ENCODE data around the gene CNGA1. TPM values are rescaled to one million over a fixed set of nuclear protein-coding genes. Genes with fewer than 3 reads are reported as not detected.
A peak's percentile ranks its signal among the peaks of the same experiment; 100 is the strongest.

Gene CNGA1
- total and polyA plus RNA-seq, 2 donors: 0.14 to 1.1 TPM

- Histone ChIP-seq H3K4me1 (ENCODE audit: control insufficient read depth in 2 of 2, insufficient read depth in 2 of 2, low read length in 2 of 2) (no peaks in the 10 kb centered on the region), H3K36me3 (ENCODE audit: control insufficient read depth in 2 of 2, insufficient read depth in 2 of 2, low read length in 1 of 2) (no peaks in the 10 kb centered on the region), H3K27me3 (ENCODE audit: control insufficient read depth in 2 of 2, insufficient read depth in 1 of 2, low read length in 1 of 2) (no peaks in the 10 kb centered on the region), H3K4me3 (ENCODE audit: low read length in 2 of 2) (no peak overlapping the region), H3K27ac (ENCODE audit: low read depth in 1 of 2, low read length in 1 of 2) (no peak overlapping the region), H3K9me3 (ENCODE audit: control insufficient read depth in 2 of 2, insufficient read depth in 1 of 2, low read length in 1 of 2) (no peaks in the 10 kb centered on the region)
- DNase-seq (ENCODE audit: low read depth in 6 of 9, low spot score in 9 of 9): peak in 2 of 9 donors; percentile 4 to 10
- WGBS: 94% methylated on average over 1 of the region's 1 CpG
These were observed 44.3 kb downstream of the CNGA1 start for GRCh38 chr4:47972181-47972580.

GRCh38 chr4:47968847-47969246 lies 47.6 kb downstream of the CNGA1 start:
- DNase-seq (ENCODE audit: low read depth in 6 of 9, low spot score in 9 of 9): no peak
- no peak overlapping the region for H3K4me3 ChIP-seq (ENCODE audit: low read length in 2 of 2)
- H3K36me3 ChIP-seq (ENCODE audit: control insufficient read depth in 2 of 2, insufficient read depth in 2 of 2, low read length in 1 of 2): no peaks in the 10 kb centered on the region
- no peaks in the 10 kb centered on the region for H3K4me1 ChIP-seq (ENCODE audit: control insufficient read depth in 2 of 2, insufficient read depth in 2 of 2, low read length in 2 of 2)
- no peak overlapping the region for H3K27ac ChIP-seq (ENCODE audit: low read depth in 1 of 2, low read length in 1 of 2)
- H3K27me3 ChIP-seq (ENCODE audit: control insufficient read depth in 2 of 2, insufficient read depth in 1 of 2, low read length in 1 of 2): no peaks in the 10 kb centered on the region
- H3K9me3 ChIP-seq (ENCODE audit: control insufficient read depth in 2 of 2, insufficient read depth in 1 of 2, low read length in 1 of 2): no peaks in the 10 kb centered on the region

- no peak for DNase-seq (ENCODE audit: low read depth in 6 of 9, low spot score in 9 of 9)
- no peaks in the 10 kb centered on the region for H3K4me1 ChIP-seq (ENCODE audit: control insufficient read depth in 2 of 2, insufficient read depth in 2 of 2, low read length in 2 of 2)
- H3K36me3 ChIP-seq (ENCODE audit: control insufficient read depth in 2 of 2, insufficient read depth in 2 of 2, low read length in 1 of 2): no peaks in the 10 kb centered on the region
- no peaks in the 10 kb centered on the region for H3K9me3 ChIP-seq (ENCODE audit: control insufficient read depth in 2 of 2, insufficient read depth in 1 of 2, low read length in 1 of 2)
- no peak overlapping the region for H3K4me3 ChIP-seq (ENCODE audit: low read length in 2 of 2)
- no peaks in the 10 kb centered on the region for H3K27me3 ChIP-seq (ENCODE audit: control insufficient read depth in 2 of 2, insufficient read depth in 1 of 2, low read length in 1 of 2)
- H3K27ac ChIP-seq (ENCODE audit: low read depth in 1 of 2, low read length in 1 of 2): no peak overlapping the region
- WGBS: 91% methylated on average over 6 of the region's 6 CpGs
These were observed 61.8 kb downstream of the CNGA1 start for GRCh38 chr4:47954677-47955076.

GRCh38 chr4:47954245-47954644 lies 62.2 kb downstream of the CNGA1 start:
- Histone ChIP-seq H3K27me3 (ENCODE audit: control insufficient read depth in 2 of 2, insufficient read depth in 1 of 2, low read length in 1 of 2) (no peaks in the 10 kb centered on the region), H3K4me3 (ENCODE audit: low read length in 2 of 2) (no peak overlapping the region), H3K9me3 (ENCODE audit: control insufficient read depth in 2 of 2, insufficient read depth in 1 of 2, low read length in 1 of 2) (no peaks in the 10 kb centered on the region), H3K27ac (ENCODE audit: low read depth in 1 of 2, low read length in 1 of 2) (no peak overlapping the region), H3K4me1 (ENCODE audit: control insufficient read depth in 2 of 2, insufficient read depth in 2 of 2, low read length in 2 of 2) (no peaks in the 10 kb centered on the region), H3K36me3 (ENCODE audit: control insufficient read depth in 2 of 2, insufficient read depth in 2 of 2, low read length in 1 of 2) (no peaks in the 10 kb centered on the region)
- WGBS: 79% methylated on average over 10 of the region's 10 CpGs
- no peak for DNase-seq (ENCODE audit: low read depth in 6 of 9, low spot score in 9 of 9)

- no peak overlapping the region for H3K27ac ChIP-seq (ENCODE audit: low read depth in 1 of 2, low read length in 1 of 2)
- no peaks in the 10 kb centered on the region for H3K36me3 ChIP-seq (ENCODE audit: control insufficient read depth in 2 of 2, insufficient read depth in 2 of 2, low read length in 1 of 2)
- H3K9me3 ChIP-seq (ENCODE audit: control insufficient read depth in 2 of 2, insufficient read depth in 1 of 2, low read length in 1 of 2): no peaks in the 10 kb centered on the region
- H3K4me3 ChIP-seq (ENCODE audit: low read length in 2 of 2): no peak overlapping the region
- DNase-seq (ENCODE audit: low read depth in 6 of 9, low spot score in 9 of 9): no peak
- H3K27me3 ChIP-seq (ENCODE audit: control insufficient read depth in 2 of 2, insufficient read depth in 1 of 2, low read length in 1 of 2): no peaks in the 10 kb centered on the region
- WGBS: 95% methylated on average over 5 of the region's 5 CpGs
- H3K4me1 ChIP-seq (ENCODE audit: control insufficient read depth in 2 of 2, insufficient read depth in 2 of 2, low read length in 2 of 2): no peaks in the 10 kb centered on the region
These were observed 70.4 kb downstream of the CNGA1 start for GRCh38 chr4:47945930-47946726.

- DNase-seq (ENCODE audit: low read depth in 6 of 9, low spot score in 9 of 9): no peak
- Histone ChIP-seq H3K27ac (ENCODE audit: low read depth in 1 of 2, low read length in 1 of 2) (no peak overlapping the region), H3K27me3 (ENCODE audit: control insufficient read depth in 2 of 2, insufficient read depth in 1 of 2, low read length in 1 of 2) (no peaks in the 10 kb centered on the region), H3K4me1 (ENCODE audit: control insufficient read depth in 2 of 2, insufficient read depth in 2 of 2, low read length in 2 of 2) (no peaks in the 10 kb centered on the region), H3K9me3 (ENCODE audit: control insufficient read depth in 2 of 2, insufficient read depth in 1 of 2, low read length in 1 of 2) (no peaks in the 10 kb centered on the region), H3K4me3 (ENCODE audit: low read length in 2 of 2) (no peak overlapping the region), H3K36me3 (ENCODE audit: control insufficient read depth in 2 of 2, insufficient read depth in 2 of 2, low read length in 1 of 2) (no peaks in the 10 kb centered on the region)
- WGBS: 96% methylated on average over 10 of the region's 10 CpGs
These were observed 74.2 kb downstream of the CNGA1 start for GRCh38 chr4:47942081-47942819.

- H3K9me3 ChIP-seq (ENCODE audit: control insufficient read depth in 2 of 2, insufficient read depth in 1 of 2, low read length in 1 of 2): no peaks in the 10 kb centered on the region
- no peaks in the 10 kb centered on the region for H3K27me3 ChIP-seq (ENCODE audit: control insufficient read depth in 2 of 2, insufficient read depth in 1 of 2, low read length in 1 of 2)
- H3K4me3 ChIP-seq (ENCODE audit: low read length in 2 of 2): no peak overlapping the region
- DNase-seq (ENCODE audit: low read depth in 6 of 9, low spot score in 9 of 9): no peak
- no peaks in the 10 kb centered on the region for H3K4me1 ChIP-seq (ENCODE audit: control insufficient read depth in 2 of 2, insufficient read depth in 2 of 2, low read length in 2 of 2)
- 96% methylated on average over 5 of the region's 5 CpGs for WGBS
- no peaks in the 10 kb centered on the region for H3K36me3 ChIP-seq (ENCODE audit: control insufficient read depth in 2 of 2, insufficient read depth in 2 of 2, low read length in 1 of 2)
- H3K27ac ChIP-seq (ENCODE audit: low read depth in 1 of 2, low read length in 1 of 2): no peak overlapping the region
These were observed 77.0 kb downstream of the CNGA1 start for GRCh38 chr4:47939456-47939855.

- Histone ChIP-seq H3K36me3 (ENCODE audit: control insufficient read depth in 2 of 2, insufficient read depth in 2 of 2, low read length in 1 of 2) (no peaks in the 10 kb centered on the region), H3K27ac (ENCODE audit: low read depth in 1 of 2, low read length in 1 of 2) (no peak overlapping the region), H3K9me3 (ENCODE audit: control insufficient read depth in 2 of 2, insufficient read depth in 1 of 2, low read length in 1 of 2) (no peaks in the 10 kb centered on the region), H3K4me3 (ENCODE audit: low read length in 2 of 2) (no peak overlapping the region), H3K4me1 (ENCODE audit: control insufficient read depth in 2 of 2, insufficient read depth in 2 of 2, low read length in 2 of 2) (no peaks in the 10 kb centered on the region), H3K27me3 (ENCODE audit: control insufficient read depth in 2 of 2, insufficient read depth in 1 of 2, low read length in 1 of 2) (no peaks in the 10 kb centered on the region)
- DNase-seq (ENCODE audit: low read depth in 6 of 9, low spot score in 9 of 9): no peak
- 98% methylated on average over 6 of the region's 6 CpGs for WGBS
These were observed 80.1 kb downstream of the CNGA1 start for GRCh38 chr4:47936336-47936735.

- WGBS: 8% methylated on average over 4 of the region's 4 CpGs
- DNase-seq (ENCODE audit: low read depth in 6 of 9, low spot score in 9 of 9): peak in 5 of 9 donors; percentile 25 to 67 (median 43)
These were observed 82.6 kb downstream of the CNGA1 start for GRCh38 chr4:47933840-47934239.

More at GRCh38 chr4:47933840-47934239, 82.6 kb downstream of the CNGA1 start:
- H3K36me3 ChIP-seq (ENCODE audit: control insufficient read depth in 2 of 2, insufficient read depth in 2 of 2, low read length in 1 of 2): no peaks in the 10 kb centered on the region
- no peak overlapping the region for H3K4me3 ChIP-seq (ENCODE audit: low read length in 2 of 2)
- no peaks in the 10 kb centered on the region for H3K27me3 ChIP-seq (ENCODE audit: control insufficient read depth in 2 of 2, insufficient read depth in 1 of 2, low read length in 1 of 2)
- H3K27ac ChIP-seq (ENCODE audit: low read depth in 1 of 2, low read length in 1 of 2): no peak overlapping the region
- no peaks in the 10 kb centered on the region for H3K4me1 ChIP-seq (ENCODE audit: control insufficient read depth in 2 of 2, insufficient read depth in 2 of 2, low read length in 2 of 2)
- H3K9me3 ChIP-seq (ENCODE audit: control insufficient read depth in 2 of 2, insufficient read depth in 1 of 2, low read length in 1 of 2): no peaks in the 10 kb centered on the region

Data from thymus (tissue), 11 donors.